NAMALWA (cell line): ENCODE data around the gene MRS2.
A peak's percentile ranks its signal among the peaks of the same experiment; 100 is the strongest.

ENCODE experiments used
- DNase-seq: peaks from one replicate; pipeline ENCODE4 v3.0.0-alpha.2; 2015; ENCODE audit warnings: low spot score

The MRS2 gene

GRCh38 chr6:24431045-24431451 lies 28.3 kb downstream of the MRS2 start:
- DNase-seq: peak; percentile 72

GRCh38 chr6:24432611-24433010 lies 29.9 kb downstream of the MRS2 start:
- no peak for DNase-seq

- no peak for DNase-seq
Measured at GRCh38 chr6:24436979-24437378, 34.2 kb downstream of the MRS2 start.

- no peak for DNase-seq
Measured at GRCh38 chr6:24439858-24440539, 37.3 kb downstream of the MRS2 start.

- no peak for DNase-seq
Measured at GRCh38 chr6:24440897-24441598, 38.3 kb downstream of the MRS2 start.

GRCh38 chr6:24441599-24441904 lies 38.8 kb downstream of the MRS2 start:
- DNase-seq: no peak

- DNase-seq: no peak
Measured at GRCh38 chr6:24444588-24444987, 41.9 kb downstream of the MRS2 start.

GRCh38 chr6:24445704-24446103 lies 43.0 kb downstream of the MRS2 start:
- DNase-seq: no peak

- DNase-seq: no peak
Measured at GRCh38 chr6:24446670-24447069, 43.9 kb downstream of the MRS2 start.

GRCh38 chr6:24448396-24448795 lies 45.7 kb downstream of the MRS2 start:
- no peak for DNase-seq

GRCh38 chr6:24448828-24449525 lies 46.2 kb downstream of the MRS2 start:
- DNase-seq: no peak

GRCh38 chr6:24451581-24452388 lies 49.0 kb downstream of the MRS2 start:
- DNase-seq: no peak

- DNase-seq: no peak
Measured at GRCh38 chr6:24453921-24454320, 51.2 kb downstream of the MRS2 start.

- no peak for DNase-seq
Measured at GRCh38 chr6:24454452-24454851, 51.7 kb downstream of the MRS2 start.

- no peak for DNase-seq
Measured at GRCh38 chr6:24455061-24455460, 52.3 kb downstream of the MRS2 start.

GRCh38 chr6:24458134-24458533 lies 55.4 kb downstream of the MRS2 start:
- no peak for DNase-seq

- DNase-seq: no peak
Measured at GRCh38 chr6:24458941-24459340, 56.2 kb downstream of the MRS2 start.

GRCh38 chr6:24460966-24461365 lies 58.2 kb downstream of the MRS2 start:
- DNase-seq: no peak

GRCh38 chr6:24464253-24465038 lies 61.7 kb downstream of the MRS2 start:
- no peak for DNase-seq

GRCh38 chr6:24469811-24470210 lies 67.1 kb downstream of the MRS2 start:
- no peak for DNase-seq

GRCh38 chr6:24472181-24472580 lies 69.4 kb downstream of the MRS2 start:
- DNase-seq: no peak
